GM19468 (cell line): Measurements from ENCODE around the gene CELF4.

Experiments used
- ATAC-seq: cut with Tn5 transposase; IDR thresholded peaks from one replicate; pipeline ENCODE4 v1.9.1; 2021; ENCODE audit warnings: mild to moderate bottlenecking, moderate library complexity, moderate number of reproducible peaks; ENCODE audit not compliant: unreplicated experiment; ENCODE audit errors: extremely low read depth

Gene CELF4

GRCh38 chr18:37400802-37401201 is 164.8 kb downstream of the CELF4 start:
- ATAC-seq: no peak

GRCh38 chr18:37398248-37398920 is 167.2 kb downstream of the CELF4 start:
- ATAC-seq: no peak

GRCh38 chr18:37397814-37398213 is 167.8 kb downstream of the CELF4 start:
- no peak for ATAC-seq

GRCh38 chr18:37396971-37397720 is 168.5 kb downstream of the CELF4 start:
- no peak for ATAC-seq

- ATAC-seq: no peak
Observed at GRCh38 chr18:37395631-37396030, 170.0 kb downstream of the CELF4 start.

- no peak for ATAC-seq
Observed at GRCh38 chr18:37395138-37395537, 170.5 kb downstream of the CELF4 start.

GRCh38 chr18:37394610-37394965 is 171.0 kb downstream of the CELF4 start:
- ATAC-seq: no peak

GRCh38 chr18:37393945-37394609 is 171.5 kb downstream of the CELF4 start:
- no peak for ATAC-seq

GRCh38 chr18:37393221-37393827 is 172.3 kb downstream of the CELF4 start:
- ATAC-seq: no peak

- ATAC-seq: no peak
Observed at GRCh38 chr18:37392648-37393047, 172.9 kb downstream of the CELF4 start.

- ATAC-seq: peak; percentile 45
Observed at GRCh38 chr18:37391698-37392548, 173.7 kb downstream of the CELF4 start.

GRCh38 chr18:37391156-37391555 is 174.4 kb downstream of the CELF4 start:
- ATAC-seq: no peak

GRCh38 chr18:37390687-37391086 is 174.9 kb downstream of the CELF4 start:
- no peak for ATAC-seq

GRCh38 chr18:37389684-37390368 is 175.8 kb downstream of the CELF4 start:
- no peak for ATAC-seq

- no peak for ATAC-seq
Observed at GRCh38 chr18:37389041-37389440, 176.6 kb downstream of the CELF4 start.

GRCh38 chr18:37388413-37388812 is 177.2 kb downstream of the CELF4 start:
- ATAC-seq: no peak

GRCh38 chr18:37385846-37386778 is 179.5 kb downstream of the CELF4 start:
- no peak for ATAC-seq

GRCh38 chr18:37383846-37384595 is 181.6 kb downstream of the CELF4 start:
- no peak for ATAC-seq
